Hematopoietic multipotent progenitor cell treated with erythropoietin and hydrocortisone succinate and interleukin-3 and kit ligand, for 15 days (in vitro differentiated cells): Measurements from ENCODE around the gene BANP.
"Not testable (repeated sequence)": the region's sequence is repeated elsewhere in the genome, so short reads cannot be mapped to it uniquely, and the experiment has no call there.

Experiments used
- DNase-seq: peaks from one replicate; pipeline ENCODE4 v3.0.0-alpha.2; 2015; ENCODE audit warnings: low spot score

BANP gene

DNA sequence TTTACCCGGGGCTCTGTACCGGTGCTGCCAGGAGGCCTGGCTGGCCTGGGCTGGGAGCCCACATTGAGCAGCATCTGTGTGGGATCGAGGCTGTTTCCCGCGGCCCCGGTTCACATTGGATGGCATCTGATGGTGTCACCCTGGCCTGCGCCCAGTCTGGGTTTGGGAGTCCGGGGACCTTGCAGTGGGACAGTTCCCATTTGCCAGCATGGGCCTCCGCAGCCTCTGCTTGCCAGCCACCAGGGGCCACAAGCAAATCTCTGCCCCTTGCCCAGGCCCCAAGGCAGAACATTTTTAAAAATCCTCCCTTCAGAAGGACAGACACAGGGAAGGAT, 64.5 kb downstream of the BANP start:
- DNase-seq: no peak

DNA sequence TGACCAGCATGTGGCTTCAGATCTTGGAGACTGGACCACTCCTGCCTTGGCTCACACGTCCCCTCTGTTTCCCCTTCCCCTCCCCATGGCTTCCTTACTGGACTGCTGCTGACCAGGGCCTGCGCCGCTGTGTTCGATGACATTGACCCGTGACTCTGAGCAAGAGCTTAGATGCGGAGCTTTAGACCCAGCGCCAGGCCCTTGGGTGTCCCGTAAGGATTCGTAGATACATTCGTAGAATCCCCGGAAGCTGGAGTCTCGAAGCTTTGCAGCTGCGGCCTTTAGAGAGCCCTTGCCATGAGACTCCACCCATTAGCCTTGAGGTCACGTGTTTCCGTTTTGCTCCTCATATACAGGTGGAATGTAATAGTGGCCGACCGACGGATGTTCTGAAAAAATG, 65.2 kb downstream of the BANP start:
- not testable (repeated sequence) for DNase-seq

DNA sequence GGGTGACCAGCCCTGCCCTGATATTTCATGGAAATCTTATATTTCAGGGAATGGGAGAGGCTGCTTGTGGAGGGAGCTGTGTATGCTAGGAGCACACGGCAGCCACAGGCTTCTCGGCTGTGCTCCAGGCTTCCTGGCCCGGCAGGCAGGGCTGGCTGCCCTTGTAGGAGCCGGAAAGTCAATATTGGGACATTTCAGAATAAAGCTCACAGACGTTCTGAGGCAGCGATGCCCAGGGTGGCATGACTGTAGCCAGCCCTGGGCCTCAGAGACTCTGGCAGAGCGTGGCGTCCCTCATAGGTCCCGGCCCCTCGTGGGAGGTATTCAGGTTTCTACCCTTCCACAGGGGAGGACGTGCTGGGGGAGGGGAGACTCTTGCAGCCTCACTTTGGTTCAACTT, 65.7 kb downstream of the BANP start:
- no peak for DNase-seq

DNA sequence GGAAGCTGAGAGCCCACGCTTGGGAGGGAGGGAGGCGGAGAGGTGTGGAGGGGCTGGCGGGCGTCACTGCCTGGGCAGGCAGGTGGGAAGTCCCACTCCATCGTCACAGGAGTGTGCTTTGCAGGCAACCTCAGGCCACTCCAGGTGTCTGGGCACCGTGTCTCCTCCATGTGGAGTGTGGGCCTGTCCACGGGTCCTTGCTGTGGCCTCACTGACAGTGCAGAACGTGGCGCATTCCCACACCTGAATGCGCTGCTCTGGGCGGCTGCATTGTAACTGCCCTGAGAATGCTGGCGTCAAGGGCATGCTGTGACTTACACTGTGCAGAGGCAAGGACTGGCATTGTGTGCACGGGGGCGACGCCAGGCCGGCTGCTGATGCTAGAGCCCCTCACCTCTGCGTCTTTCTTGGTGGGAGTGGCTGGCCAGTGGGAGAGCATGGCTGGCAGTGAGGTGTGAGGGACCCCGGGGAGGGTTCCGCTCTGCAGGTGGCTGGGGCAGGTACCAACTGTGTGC, 66.4 kb downstream of the BANP start:
- no peak for DNase-seq

DNA sequence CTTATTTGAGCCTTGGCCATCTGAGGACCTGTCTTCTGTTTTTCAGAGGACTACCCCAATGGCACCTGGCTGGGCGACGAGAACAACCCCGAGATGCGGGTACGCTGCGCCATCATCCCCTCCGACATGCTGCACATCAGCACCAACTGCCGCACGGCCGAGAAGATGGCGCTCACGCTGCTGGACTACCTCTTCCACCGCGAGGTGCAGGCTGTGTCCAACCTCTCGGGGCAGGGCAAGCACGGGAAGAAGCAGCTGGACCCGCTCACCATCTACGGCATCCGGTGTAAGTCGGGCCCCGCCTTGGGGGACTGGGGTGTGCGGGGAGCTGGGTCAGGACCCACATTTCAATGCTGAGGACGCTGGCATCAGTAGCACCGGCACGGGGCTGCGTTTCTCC, 67.1 kb downstream of the BANP start:
- DNase-seq: not testable (repeated sequence)

DNA sequence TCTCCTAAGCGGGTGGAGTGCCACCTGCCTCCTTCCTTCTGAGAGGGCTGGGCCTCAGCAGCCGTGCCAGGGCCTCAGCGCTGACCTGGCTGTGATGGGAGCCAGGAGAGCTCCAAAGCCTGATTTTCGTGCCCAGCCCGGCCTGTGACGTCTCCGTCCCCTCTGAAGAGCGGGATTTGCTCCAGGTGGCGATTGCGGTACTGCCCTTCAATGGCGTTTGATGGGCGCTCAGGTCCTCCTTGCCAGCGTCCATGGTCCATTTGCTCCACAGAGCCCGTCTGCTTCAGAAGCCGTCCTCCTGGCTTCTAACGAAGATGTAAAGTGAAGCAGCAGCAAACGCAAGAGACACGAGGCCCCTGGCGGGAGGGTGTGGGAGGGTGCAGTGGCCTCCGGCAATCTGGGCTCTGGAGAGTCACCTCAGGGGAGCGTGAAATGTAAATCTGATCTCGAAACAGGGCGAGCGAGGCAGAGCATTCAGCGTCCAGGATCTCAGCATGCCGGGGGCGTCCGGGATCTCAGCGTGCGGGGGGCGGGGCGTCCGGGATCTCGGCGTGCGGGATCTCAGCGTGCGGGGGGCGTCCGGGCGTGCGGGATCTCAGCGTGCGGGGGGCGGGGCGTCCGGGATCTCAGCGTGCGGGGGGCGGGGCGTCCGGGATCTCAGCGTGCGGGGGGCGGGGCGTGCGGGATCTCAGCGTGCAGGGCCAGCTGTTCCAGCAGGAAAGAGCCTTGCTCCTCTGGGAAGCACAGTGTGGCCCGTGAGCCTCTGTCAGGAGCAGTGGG, 68.0 kb downstream of the BANP start:
- DNase-seq: not testable (repeated sequence)

DNA sequence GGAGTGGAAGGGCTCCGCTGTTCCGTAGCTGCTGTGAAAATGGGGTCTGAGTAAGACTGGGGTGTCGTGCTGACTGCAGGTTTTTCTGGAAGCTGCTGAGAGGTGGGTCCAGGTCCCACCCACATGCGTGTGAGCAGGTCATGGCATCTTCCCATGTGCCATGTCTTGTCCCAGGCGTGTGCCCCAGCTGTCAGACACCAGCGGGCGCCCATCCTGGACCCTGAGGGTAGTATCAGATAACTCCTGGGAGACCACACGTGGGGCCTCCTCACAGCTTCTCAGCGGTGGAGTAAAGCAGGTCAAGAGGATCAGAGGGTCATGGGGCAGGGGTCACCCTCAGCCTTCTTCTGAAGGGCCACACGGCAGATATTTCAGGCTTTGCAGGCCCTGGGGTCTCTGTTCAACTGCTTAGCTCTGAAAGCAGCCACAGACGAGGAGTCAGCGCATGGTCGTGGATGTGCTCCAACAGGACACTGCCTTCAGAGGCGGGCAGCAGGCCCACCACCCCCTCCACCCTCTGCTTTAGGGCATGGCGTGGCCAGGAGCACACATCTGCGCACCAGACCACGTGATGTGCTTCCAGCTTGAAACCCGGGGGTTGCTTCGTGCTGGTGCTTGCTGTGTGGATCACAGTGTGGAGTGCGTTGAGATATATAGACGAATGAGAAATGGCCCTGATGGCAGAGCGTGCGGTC, 68.7 kb downstream of the BANP start:
- no peak for DNase-seq

DNA sequence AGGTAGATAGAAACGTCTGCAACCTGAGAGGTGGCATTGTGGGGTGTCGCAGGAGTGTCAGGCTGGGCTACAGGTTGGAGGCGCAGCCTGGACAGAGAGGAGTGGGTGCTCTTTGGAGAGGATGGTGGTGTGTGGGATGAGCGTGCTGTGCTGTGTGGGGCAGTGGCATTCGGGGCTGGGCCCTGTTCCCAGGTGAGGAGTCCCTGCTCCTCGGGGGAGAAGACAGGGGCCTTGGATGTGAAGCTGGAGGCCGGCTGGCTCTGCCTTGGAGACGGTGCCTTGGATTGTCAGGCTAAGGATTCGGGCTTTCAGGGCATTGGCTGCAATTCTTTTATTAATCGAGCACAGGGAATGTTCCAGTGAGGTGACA, 69.3 kb downstream of the BANP start:
- no peak for DNase-seq

DNA sequence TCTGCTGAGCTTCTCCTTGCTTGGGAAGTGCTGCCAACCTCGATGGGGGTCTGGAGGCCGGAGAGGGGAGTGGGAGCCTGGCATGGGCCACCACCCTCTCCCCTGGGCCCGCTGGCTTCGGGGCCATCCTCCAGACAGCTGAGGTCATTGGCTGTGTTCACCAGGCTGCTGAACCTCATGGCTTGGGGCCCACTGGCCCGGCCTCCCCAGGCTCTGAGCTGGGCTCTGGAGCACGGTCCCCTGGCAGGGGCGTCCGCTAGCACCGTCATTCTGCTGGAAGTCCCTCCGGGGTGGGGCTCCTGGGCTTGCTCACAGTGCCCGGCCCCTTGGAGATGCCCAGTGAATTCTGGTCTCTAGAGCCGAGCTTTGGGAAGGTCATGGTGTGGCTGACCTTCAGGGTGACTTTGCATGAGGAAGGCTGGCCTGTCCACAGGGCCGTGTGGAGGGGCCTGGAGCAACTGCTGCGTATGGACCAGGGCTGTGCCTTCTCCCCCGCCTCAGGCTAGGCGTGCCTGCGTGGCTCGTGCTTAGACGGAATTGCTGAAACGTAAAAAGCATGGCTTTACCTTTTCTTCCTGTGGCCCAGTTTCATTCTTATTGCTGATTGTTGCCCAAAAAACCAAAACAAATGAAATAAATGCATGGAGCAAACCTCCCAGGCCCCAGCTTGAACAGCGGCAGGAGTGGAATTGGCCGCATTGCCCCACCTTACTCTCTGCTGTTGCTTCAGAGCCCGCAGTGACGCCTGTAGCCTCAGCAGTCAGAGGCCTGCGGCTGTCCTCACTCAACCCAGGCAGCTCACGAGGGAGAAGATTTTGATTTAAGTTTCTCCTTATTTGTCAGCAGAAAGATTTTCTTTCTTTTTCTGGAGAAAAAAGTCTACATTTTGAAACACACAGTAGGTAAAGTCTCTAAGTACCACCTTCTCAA, 70.1 kb downstream of the BANP start:
- DNase-seq: not testable (repeated sequence)

DNA sequence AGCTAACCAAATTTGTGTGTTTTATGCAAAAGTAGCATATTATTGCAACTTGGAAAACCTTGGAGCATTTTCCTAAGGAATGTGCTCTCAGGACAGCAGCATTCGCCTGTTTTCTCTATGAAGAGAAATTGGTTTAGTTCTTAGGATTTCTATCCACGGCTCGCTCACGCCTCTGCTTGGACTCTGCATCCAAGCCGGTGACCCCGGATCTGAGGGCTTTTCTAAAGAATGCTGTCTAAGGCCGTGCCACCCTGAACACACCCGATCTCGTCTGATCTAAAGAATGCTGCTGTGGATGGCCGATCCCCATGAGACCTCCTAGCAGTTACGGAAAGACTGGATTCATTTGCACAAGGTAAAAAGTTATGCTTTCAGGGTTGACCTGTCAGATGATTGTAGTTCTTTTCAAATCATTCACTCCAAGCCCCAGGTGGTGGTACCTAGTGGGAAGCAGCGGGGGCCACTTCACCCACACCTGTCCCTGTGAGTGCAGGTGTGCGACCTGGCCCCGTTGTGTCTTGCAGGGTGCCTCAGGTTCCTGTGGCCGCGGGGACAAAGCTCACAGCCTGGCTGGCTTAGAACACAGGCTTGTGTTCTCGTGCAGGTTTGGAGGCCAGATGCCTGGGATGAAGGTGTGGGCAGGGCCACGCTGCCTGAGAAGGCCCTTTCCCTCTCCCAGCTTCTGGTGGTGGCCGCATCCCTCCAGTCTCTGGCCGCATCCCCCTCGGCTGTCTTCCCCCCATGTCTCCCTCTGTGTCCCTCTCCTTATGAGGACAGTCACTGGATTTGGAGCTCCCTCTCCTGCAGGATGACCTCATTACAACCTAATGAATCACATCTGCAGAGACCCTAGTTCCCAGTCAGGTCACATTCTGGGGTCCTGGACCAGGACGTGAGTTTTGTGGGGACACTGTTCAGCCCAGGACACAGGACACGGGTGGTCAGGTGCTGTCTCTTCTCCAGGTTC, 71.1 kb downstream of the BANP start:
- no peak for DNase-seq

DNA sequence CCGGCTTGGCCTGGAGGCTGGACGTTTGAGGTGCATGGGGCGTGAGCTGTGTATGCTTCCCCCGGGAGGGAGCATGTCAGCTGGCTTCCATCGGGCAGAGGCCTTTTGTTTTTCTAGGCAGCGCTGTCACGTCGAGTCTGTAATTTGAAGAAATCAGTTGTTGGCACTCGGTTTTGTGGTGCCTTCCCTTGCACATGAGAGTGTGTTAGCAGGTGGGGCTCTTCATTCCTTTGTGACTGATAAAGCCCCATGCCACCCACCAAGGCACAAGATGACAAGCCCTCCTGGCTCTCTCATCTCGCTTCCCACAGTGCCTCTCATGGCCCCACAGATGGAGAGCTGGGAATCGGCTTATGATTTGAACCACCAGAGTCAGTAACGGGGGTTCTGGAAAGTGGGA, 72.1 kb downstream of the BANP start:
- no peak for DNase-seq

DNA sequence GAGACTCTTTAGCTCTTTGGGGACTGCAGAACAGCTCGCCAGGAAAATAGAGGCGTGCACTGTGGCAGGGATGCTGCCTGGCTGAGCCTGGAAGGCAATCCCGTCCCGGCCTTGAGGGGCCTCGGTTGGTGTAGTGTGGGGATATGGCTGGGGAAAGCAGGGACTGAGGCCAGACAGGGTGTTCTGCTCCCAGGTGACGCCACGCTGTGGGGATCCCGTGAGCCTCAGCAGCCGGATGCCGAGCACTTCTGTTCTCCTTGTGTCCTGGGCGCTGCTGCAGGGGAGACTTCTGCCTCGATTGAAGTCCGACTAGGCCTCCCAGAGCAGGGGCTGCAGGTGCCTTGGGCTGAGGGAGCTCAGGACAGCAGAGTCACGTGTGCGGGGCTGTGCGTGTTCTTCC, 72.6 kb downstream of the BANP start:
- DNase-seq: no peak

DNA sequence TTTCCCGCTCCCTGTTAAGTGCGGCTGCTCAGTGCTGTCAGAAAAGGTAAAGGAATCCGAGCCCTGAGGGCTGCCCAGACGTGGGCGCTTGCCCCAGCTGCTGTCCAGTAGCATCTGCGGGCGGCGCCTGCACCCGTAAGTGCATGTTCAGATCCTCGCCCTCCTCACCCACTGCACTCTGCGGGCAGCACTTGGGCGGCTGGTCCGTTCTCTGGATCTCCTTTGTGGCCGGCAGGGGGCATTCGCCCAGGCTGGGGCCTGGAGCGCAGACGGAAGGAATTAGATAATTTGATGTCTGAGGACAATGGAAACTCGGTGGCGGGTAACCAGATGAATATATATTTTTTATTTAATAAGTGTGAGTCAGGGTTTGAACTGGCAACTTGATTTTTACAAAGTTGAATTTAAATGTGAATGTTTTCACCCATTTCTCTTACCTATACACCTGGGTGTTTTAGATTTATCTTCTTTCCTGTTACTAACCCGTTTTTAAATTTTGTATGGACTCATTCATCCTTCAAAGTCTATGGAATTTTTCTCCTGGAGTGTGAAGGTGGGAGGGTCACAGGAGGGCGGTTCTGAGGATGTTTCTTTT, 73.4 kb downstream of the BANP start:
- not testable (repeated sequence) for DNase-seq

DNA sequence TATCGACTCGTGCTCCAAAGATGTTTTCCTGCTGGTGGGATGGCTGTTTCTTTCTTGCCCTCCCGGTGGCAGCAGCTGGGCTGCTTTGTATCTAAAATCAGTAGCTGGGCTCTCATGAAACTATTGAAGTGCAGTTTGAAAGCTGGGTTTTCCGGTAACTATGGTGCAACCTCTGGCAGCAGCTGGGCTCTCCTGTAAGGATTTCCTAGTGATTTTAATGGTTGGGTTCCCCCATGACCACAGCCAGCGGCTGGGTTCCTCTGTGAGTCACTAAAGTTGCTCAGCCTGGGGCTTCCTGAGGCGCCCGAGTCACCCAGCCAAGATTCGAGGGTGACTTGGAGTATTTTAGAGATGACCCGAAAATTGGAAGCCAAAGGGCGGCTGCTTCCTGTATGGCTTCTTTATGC, 73.9 kb downstream of the BANP start:
- not testable (repeated sequence) for DNase-seq

DNA sequence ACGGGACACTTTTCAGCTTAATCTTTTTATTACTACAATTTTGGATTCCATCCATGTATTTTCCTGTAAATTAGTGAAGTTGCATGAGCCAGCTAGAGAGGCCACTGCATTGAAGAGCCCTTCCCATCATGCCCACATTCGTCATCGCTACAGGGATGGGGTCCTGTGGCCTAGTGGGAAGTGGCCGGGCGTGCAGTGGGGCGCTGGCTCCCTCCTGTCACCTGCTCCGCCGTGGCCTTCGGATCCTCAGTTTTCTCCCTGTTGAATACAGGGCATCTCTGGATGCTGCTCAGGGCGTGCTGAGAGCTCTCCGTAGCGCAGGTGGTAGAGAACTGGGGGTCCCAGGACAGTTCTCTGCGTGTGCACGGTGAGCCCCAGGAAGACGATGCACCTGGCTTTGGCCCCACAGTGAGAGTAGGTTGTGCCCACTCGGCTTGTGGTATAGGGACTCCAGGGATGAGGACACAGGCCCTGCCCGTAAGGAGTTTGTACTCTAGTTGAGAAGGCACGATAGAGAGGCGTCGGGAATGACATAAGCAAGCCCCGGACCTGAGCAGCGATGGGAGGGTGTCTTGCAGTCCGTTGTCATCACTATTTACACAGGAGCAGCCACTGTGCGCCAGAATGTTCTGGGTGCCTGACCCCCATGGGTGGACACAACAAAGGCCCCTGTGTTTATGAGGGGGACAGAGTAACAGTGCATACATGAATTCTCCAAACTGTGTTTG, 74.8 kb downstream of the BANP start:
- not testable (repeated sequence) for DNase-seq

DNA sequence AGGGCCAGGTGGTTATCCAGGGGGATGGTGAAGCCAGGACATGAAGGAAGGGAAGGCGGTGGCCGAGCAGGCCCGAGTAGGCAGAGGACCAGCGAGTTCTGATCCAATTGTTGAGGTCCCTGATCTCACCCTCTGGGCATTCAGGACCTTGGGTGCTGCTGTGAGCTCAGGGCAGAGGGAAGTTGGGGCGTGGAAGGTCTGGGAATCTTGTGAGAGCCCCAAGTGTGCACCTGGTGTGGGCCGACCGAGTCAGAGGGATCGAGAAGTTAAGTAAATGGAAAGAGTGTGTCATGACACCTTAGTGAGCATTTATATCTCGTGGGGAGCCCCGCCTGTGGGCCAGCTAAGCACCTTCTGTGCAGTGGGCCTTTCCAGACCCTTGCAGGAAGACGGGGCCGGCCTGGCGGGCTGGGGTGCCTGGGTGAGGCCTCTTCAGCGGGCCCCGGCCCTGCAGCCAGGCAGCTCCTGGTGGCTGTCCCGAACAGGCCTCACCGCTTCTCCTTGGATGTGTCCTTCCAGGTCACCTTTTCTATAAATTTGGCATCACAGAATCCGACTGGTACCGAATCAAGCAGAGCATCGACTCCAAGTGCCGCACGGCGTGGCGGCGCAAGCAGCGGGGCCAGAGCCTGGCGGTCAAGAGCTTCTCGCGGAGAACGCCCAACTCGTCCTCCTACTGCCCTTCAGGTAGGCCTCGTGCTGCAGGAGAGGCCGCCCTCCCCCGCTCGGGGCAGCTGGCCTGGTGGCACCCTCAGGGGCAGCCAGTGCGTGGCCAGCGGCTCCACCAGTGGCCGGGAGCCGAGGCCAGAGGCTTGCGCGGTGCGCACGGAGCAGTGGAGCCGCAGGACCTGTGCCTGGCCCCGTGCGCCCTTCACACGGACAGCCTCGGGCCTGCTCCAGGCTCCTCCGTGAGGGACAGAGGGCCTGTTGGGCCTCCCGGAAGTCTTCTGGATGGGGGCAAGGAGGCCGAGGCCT, 76.0 kb downstream of the BANP start:
- DNase-seq: no peak

DNA sequence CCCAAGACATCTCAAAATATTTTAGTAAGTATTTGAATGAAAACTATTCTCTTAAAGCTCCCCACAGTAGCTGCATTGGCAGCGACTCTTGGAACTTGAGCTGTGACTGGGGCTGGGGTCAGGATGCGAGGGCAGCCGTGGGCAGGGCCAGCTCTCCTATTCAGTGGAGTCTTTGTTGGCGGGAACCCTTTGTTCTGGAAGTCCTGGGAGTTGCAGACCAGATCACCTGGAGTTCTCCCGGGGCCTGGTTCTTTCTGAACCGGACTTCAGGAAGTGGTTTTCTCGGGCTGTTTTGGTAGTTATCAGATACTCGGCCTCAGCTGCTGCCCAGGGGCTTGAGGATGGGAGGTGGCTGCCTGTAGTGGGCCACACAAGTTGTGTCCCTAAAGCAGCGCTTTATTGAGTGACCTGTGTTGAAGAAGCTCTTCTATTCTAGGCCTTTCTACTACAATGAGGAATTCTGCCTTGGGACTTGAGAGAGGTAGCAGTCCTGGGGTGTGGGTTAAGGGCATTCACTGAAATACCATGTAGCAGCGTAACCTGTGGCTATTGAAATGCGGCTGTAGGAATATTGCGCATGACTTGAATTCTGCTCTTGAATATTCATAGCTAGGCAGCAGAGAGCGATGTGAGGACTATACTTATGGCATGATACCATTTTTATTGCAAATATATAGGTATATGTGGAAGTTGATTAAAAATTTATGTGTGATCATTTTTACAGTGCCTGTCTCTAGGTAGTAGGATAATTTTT, 77.1 kb downstream of the BANP start:
- DNase-seq: not testable (repeated sequence)

DNA sequence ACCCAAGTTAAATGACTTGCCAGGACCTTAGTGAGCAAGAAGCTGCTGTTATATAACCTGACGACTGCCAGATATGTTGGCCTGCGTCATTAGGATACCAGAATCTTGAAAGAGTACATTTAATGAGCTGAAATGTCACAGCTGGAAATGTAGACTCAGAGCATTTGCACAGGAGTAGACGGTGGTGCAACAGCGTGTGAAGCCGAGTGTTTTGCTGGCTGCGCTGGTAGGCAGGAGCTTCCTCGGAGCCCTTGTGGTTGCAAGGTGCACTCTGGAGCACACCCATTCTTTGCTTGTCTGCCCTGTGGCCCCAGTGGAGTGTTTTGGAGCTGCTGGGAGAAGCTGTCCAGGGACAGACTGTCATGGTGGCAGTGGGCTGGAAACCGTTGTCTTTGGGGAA, 79.3 kb downstream of the BANP start:
- no peak for DNase-seq
